Measurements from ENCODE around the gene NCAPG. TPM values are rescaled to one million over a fixed set of nuclear protein-coding genes. Genes with fewer than 3 reads are reported as not detected.

Gene NCAPG
- total and polyA plus RNA-seq, 10 of the 15 experiments (the other 5 are each of a cell fraction or from before 2014, with no cell fraction given): 17.3 to 93.9 (median 53.7) TPM

DNA sequence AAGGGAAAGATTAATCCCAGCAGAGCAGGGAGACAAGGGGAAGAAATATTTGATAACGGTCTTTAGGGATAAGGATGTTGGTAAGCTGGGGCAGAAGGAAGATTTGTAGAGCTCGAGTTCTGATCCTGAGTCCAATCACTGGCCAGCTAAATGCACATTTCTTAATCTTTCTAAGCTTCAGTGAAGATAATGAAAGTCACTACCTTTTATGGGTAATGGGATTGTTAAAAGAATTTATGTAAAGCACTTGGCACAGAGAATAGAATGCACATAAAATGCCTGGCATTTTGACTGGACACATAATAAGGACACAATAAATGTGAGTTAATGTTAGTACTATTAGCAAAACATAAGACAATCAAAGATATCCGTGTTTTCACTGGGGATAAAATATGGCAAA lies 43.3 kb downstream of the NCAPG start:
- FAIRE-seq: no peak
- WGBS (ENCODE audit: insufficient coverage, insufficient replicate concordance, low lambda C conversion rate, missing lambda C conversion rate): 77% methylated on average over 3 of the region's 3 CpGs
- TF ChIP-seq, protein P1, sequence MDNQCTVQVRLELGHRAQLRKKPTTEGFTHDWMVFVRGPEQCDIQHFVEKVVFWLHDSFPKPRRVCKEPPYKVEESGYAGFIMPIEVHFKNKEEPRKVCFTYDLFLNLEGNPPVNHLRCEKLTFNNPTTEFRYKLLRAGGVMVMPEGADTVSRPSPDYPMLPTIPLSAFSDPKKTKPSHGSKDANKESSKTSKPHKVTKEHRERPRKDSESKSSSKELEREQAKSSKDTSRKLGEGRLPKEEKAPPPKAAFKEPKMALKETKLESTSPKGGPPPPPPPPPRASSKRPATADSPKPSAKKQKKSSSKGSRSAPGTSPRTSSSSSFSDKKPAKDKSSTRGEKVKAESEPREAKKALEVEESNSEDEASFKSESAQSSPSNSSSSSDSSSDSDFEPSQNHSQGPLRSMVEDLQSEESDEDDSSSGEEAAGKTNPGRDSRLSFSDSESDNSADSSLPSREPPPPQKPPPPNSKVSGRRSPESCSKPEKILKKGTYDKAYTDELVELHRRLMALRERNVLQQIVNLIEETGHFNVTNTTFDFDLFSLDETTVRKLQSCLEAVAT (IDR thresholded peaks at IDR 0.05): no peak
- TF ChIP-seq, protein P2, sequence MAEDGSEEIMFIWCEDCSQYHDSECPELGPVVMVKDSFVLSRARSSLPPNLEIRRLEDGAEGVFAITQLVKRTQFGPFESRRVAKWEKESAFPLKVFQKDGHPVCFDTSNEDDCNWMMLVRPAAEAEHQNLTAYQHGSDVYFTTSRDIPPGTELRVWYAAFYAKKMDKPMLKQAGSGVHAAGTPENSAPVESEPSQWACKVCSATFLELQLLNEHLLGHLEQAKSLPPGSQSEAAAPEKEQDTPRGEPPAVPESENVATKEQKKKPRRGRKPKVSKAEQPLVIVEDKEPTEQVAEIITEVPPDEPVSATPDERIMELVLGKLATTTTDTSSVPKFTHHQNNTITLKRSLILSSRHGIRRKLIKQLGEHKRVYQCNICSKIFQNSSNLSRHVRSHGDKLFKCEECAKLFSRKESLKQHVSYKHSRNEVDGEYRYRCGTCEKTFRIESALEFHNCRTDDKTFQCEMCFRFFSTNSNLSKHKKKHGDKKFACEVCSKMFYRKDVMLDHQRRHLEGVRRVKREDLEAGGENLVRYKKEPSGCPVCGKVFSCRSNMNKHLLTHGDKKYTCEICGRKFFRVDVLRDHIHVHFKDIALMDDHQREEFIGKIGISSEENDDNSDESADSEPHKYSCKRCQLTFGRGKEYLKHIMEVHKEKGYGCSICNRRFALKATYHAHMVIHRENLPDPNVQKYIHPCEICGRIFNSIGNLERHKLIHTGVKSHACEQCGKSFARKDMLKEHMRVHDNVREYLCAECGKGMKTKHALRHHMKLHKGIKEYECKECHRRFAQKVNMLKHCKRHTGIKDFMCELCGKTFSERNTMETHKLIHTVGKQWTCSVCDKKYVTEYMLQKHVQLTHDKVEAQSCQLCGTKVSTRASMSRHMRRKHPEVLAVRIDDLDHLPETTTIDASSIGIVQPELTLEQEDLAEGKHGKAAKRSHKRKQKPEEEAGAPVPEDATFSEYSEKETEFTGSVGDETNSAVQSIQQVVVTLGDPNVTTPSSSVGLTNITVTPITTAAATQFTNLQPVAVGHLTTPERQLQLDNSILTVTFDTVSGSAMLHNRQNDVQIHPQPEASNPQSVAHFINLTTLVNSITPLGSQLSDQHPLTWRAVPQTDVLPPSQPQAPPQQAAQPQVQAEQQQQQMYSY (CRISPR knock-in tag; IDR thresholded peaks at IDR 0.05): no peak
- TF ChIP-seq MEF2B (IDR thresholded peaks at IDR 0.05; ENCODE audit: partially characterized antibody, poor library complexity, severe bottlenecking): no peak
- no peak for TF ChIP-seq ZNF622 (IDR thresholded peaks at IDR 0.05)
- no peak for TF ChIP-seq ZBED1 (IDR thresholded peaks at IDR 0.05; ENCODE audit: borderline replicate concordance)
- no peak for TF ChIP-seq WRNIP1 (IDR thresholded peaks at IDR 0.05; ENCODE audit: borderline replicate concordance, low read depth, low read length)
- TF ChIP-seq ZNF384 (IDR thresholded peaks at IDR 0.05; ENCODE audit: borderline replicate concordance, low read depth, low read length): no peak
- TF ChIP-seq, protein P3, sequence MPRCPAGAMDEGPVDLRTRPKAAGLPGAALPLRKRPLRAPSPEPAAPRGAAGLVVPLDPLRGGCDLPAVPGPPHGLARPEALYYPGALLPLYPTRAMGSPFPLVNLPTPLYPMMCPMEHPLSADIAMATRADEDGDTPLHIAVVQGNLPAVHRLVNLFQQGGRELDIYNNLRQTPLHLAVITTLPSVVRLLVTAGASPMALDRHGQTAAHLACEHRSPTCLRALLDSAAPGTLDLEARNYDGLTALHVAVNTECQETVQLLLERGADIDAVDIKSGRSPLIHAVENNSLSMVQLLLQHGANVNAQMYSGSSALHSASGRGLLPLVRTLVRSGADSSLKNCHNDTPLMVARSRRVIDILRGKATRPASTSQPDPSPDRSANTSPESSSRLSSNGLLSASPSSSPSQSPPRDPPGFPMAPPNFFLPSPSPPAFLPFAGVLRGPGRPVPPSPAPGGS (IDR thresholded peaks at IDR 0.05; ENCODE audit: borderline replicate concordance, insufficient read depth, low read depth, low read length, poor library complexity, severe bottlenecking): no peak
- TF ChIP-seq HDAC2 (IDR thresholded peaks at IDR 0.05): no peak
- no peak for TF ChIP-seq SMAD1 (IDR thresholded peaks at IDR 0.05; ENCODE audit: low read depth, partially characterized antibody)
- TF ChIP-seq STAT1 (conservative IDR thresholded peaks at IDR 0.05): no peak
- TF ChIP-seq GABPA (IDR thresholded peaks at IDR 0.05; ENCODE audit: low read depth): no peak
- Histone ChIP-seq H3K4me1 (ENCODE audit: control insufficient read depth, insufficient read depth, low read length) (no peaks in the 10 kb centered on the region), H2AFZ (ENCODE audit: control insufficient read depth, low read depth, low read length) (no peak overlapping the region), H3K4me2 (ENCODE audit: control insufficient read depth, insufficient read depth) (no peak overlapping the region), H3K9ac (ENCODE audit: control insufficient read depth, insufficient read depth, low read length) (no peak overlapping the region), H3K79me2 (ENCODE audit: control insufficient read depth, insufficient read depth, low read length) (no peaks in the 10 kb centered on the region), H3K27ac (ENCODE audit: control insufficient read depth, insufficient read depth) (no peak overlapping the region), H3K36me3 (ENCODE audit: control insufficient read depth in 2 of 2, insufficient read depth in 2 of 2, low read length in 1 of 2) (no peaks in the 10 kb centered on the region), H3K9me3 (replicated peaks; ENCODE audit: control insufficient read depth, insufficient read depth, low read length) (no peaks in the 10 kb centered on the region), H3K27me3 (replicated peaks in 1 of 2; ENCODE audit: control insufficient read depth in 2 of 2, insufficient read depth in 2 of 2, low read length in 1 of 2) (no peaks in the 10 kb centered on the region), H3K4me3 (no peak overlapping the region), H4K20me1 (ENCODE audit: control insufficient read depth, insufficient read depth) (no peaks in the 10 kb centered on the region)
- SMC1A ChIA-PET (ENCODE audit: uncharacterized antibody, unreplicated experiment): interaction anchor here (1.0 to 1.2 kb wide), 2 partner anchors 12 to 18 kb away, joined by 3 read pairs; no protein-coding TSS in a partner anchor
- CTCF ChIA-PET: interaction anchor here (1.6 kb wide), 1 partner anchor 513 kb away, joined by 4 read pairs; no protein-coding TSS in a partner anchor
- no TSS peak for BruUV-seq (replicated peaks)
- RAD21 ChIA-PET (ENCODE audit: unreplicated experiment): no interaction called here
- intact Hi-C loops (cut with micrococcal nuclease; ENCODE audit: unreplicated experiment) (no loop called here), in situ Hi-C loops (cut with MboI) (no loop called here)
- DNase-seq (ENCODE audit: low read depth, low spot score): no peak
- no peak for ATAC-seq
- POLR2A ChIA-PET: no interaction called here

All from GM12878 (cell line).